ENCODE results near the gene MOB1B.

Gene MOB1B

GRCh38 chr4:70901607-70901983 is 574 bp upstream of the MOB1B start:
- peak overlapping the region; percentile 88 for H2BK5ac ChIP-seq (ENCODE audit: low read length)
- peaks cover 2% of the 10 kb centered on the region for H3K79me1 ChIP-seq (ENCODE audit: low read depth, low read length)
- H2BK12ac ChIP-seq (ENCODE audit: low read length) = no peak overlapping the region
- peaks cover 1 to 6% of the 10 kb centered on the region in 2 donors for H3K4me1 ChIP-seq (ENCODE audit: control insufficient read depth in 2 of 2, insufficient read depth in 1 of 2, low read depth in 1 of 2, low read length in 2 of 2)
- peak overlapping the region; percentile 90 for H3K18ac ChIP-seq (ENCODE audit: low read length)
- peaks cover 13 to 21% of the 10 kb centered on the region in 2 donors for H3K36me3 ChIP-seq (replicated peaks in 1 of 2; ENCODE audit: control insufficient read depth in 2 of 2, insufficient read depth in 2 of 2, low read length in 2 of 2)
- no CpG with 5 or more reads among the region's 8 CpGs for WGBS, 2 donors (ENCODE audit: extremely low coverage in 2 of 2, insufficient read length in 2 of 2, insufficient replicate concordance in 1 of 2)
- H2AK5ac ChIP-seq (ENCODE audit: low read depth, low read length) = no peak overlapping the region
- no peak overlapping the region for H3K4ac ChIP-seq (ENCODE audit: low read length)
- H3K9ac ChIP-seq (ENCODE audit: low read depth, low read length, poor library complexity) = peak overlapping the region; percentile 74
- no peak overlapping the region for H3K27ac ChIP-seq (replicated peaks; ENCODE audit: low read length)
- H3K27me3 ChIP-seq (ENCODE audit: control insufficient read depth in 3 of 3, insufficient read depth in 3 of 3, low read depth in 1 of 3, low read length in 3 of 3) = no peaks in the 10 kb centered on the region
- H4K91ac ChIP-seq (ENCODE audit: low read depth, low read length, poor library complexity) = no peak overlapping the region
- no peak overlapping the region for H3K14ac ChIP-seq (ENCODE audit: low read length)
- H3K4me3 ChIP-seq (ENCODE audit: low read length in 2 of 2) = peak overlapping the region; percentile 74 to 85
- no peak overlapping the region for H2BK120ac ChIP-seq (ENCODE audit: low read depth, low read length)
- H3K9me3 ChIP-seq (replicated peaks in 1 of 2; ENCODE audit: control insufficient read depth in 2 of 2, insufficient read depth in 1 of 2, low read depth in 1 of 2, low read length in 2 of 2) = peaks cover 0 to 15% of the 10 kb centered on the region in 2 donors
- no peak overlapping the region for H2BK15ac ChIP-seq (ENCODE audit: low read length)
- H3K23ac ChIP-seq (ENCODE audit: low read depth, low read length, poor library complexity) = peak overlapping the region; percentile 45
- DNase-seq (ENCODE audit: low spot score) = no peak
- H2AFZ ChIP-seq (ENCODE audit: low read length) = peak overlapping the region; percentile 91
- H4K8ac ChIP-seq (ENCODE audit: low read depth, low read length) = no peak overlapping the region
- peak overlapping the region; percentile 65 for H3K4me2 ChIP-seq (ENCODE audit: insufficient read depth, low read length, poor library complexity, severe bottlenecking)

GRCh38 chr4:70902577-70903290 is 565 bp downstream of the MOB1B start:
- Histone ChIP-seq H3K79me1 (ENCODE audit: low read depth, low read length) (peaks cover 2% of the 10 kb centered on the region), H3K4me1 (ENCODE audit: control insufficient read depth in 2 of 2, insufficient read depth in 1 of 2, low read depth in 1 of 2, low read length in 2 of 2) (peaks cover 1% of the 10 kb centered on the region in 2 donors), H3K23ac (ENCODE audit: low read depth, low read length, poor library complexity) (peak overlapping the region; percentile 1), H2BK5ac (ENCODE audit: low read length) (peak overlapping the region; percentile 88), H2BK15ac (ENCODE audit: low read length) (peak overlapping the region; percentile 77), H3K14ac (ENCODE audit: low read length) (peak overlapping the region; percentile 96), H3K27me3 (ENCODE audit: control insufficient read depth in 3 of 3, insufficient read depth in 3 of 3, low read depth in 1 of 3, low read length in 3 of 3) (no peaks in the 10 kb centered on the region), H3K9ac (ENCODE audit: low read depth, low read length, poor library complexity) (peak overlapping the region; percentile 95), H2BK120ac (ENCODE audit: low read depth, low read length) (no peak overlapping the region), H2BK12ac (ENCODE audit: low read length) (no peak overlapping the region), H3K4me2 (ENCODE audit: insufficient read depth, low read length, poor library complexity, severe bottlenecking) (peak overlapping the region; percentile 82), H4K8ac (ENCODE audit: low read depth, low read length) (no peak overlapping the region), H3K36me3 (replicated peaks in 1 of 2; ENCODE audit: control insufficient read depth in 2 of 2, insufficient read depth in 2 of 2, low read length in 2 of 2) (peaks cover 13 to 33% of the 10 kb centered on the region in 2 donors), H3K27ac (replicated peaks; ENCODE audit: low read length) (peak overlapping the region; percentile 85), H3K4ac (ENCODE audit: low read length) (no peak overlapping the region), H3K9me3 (replicated peaks in 1 of 2; ENCODE audit: control insufficient read depth in 2 of 2, insufficient read depth in 1 of 2, low read depth in 1 of 2, low read length in 2 of 2) (peaks cover 0 to 20% of the 10 kb centered on the region in 2 donors), H2AFZ (ENCODE audit: low read length) (peak overlapping the region; percentile 91), H3K18ac (ENCODE audit: low read length) (peak overlapping the region; percentile 100), H3K4me3 (ENCODE audit: low read length in 2 of 2) (peak overlapping the region; percentile 74 to 97), H2AK5ac (ENCODE audit: low read depth, low read length) (peak overlapping the region; percentile 72), H4K91ac (ENCODE audit: low read depth, low read length, poor library complexity) (no peak overlapping the region)
- DNase-seq (ENCODE audit: low spot score) = peak; percentile 11
- WGBS, 2 donors (ENCODE audit: extremely low coverage in 2 of 2, insufficient read length in 2 of 2, insufficient replicate concordance in 1 of 2) = no CpG with 5 or more reads among the region's 48 CpGs

- Histone ChIP-seq H3K9ac (ENCODE audit: low read depth, low read length, poor library complexity) (no peak overlapping the region), H3K4me3 (ENCODE audit: low read length in 2 of 2) (peak overlapping the region; percentile 74 to 97), H4K91ac (ENCODE audit: low read depth, low read length, poor library complexity) (no peak overlapping the region), H2BK5ac (ENCODE audit: low read length) (no peak overlapping the region), H4K8ac (ENCODE audit: low read depth, low read length) (no peak overlapping the region), H3K4ac (ENCODE audit: low read length) (no peak overlapping the region), H3K9me3 (replicated peaks in 1 of 2; ENCODE audit: control insufficient read depth in 2 of 2, insufficient read depth in 1 of 2, low read depth in 1 of 2, low read length in 2 of 2) (peaks cover 0 to 20% of the 10 kb centered on the region in 2 donors), H2BK120ac (ENCODE audit: low read depth, low read length) (no peak overlapping the region), H3K27ac (replicated peaks; ENCODE audit: low read length) (no peak overlapping the region), H2AFZ (ENCODE audit: low read length) (peak overlapping the region; percentile 91), H3K4me2 (ENCODE audit: insufficient read depth, low read length, poor library complexity, severe bottlenecking) (peak overlapping the region; percentile 82), H2AK5ac (ENCODE audit: low read depth, low read length) (no peak overlapping the region), H2BK15ac (ENCODE audit: low read length) (no peak overlapping the region), H3K79me1 (ENCODE audit: low read depth, low read length) (peaks cover 2% of the 10 kb centered on the region), H2BK12ac (ENCODE audit: low read length) (no peak overlapping the region), H3K4me1 (ENCODE audit: control insufficient read depth in 2 of 2, insufficient read depth in 1 of 2, low read depth in 1 of 2, low read length in 2 of 2) (peaks cover 1% of the 10 kb centered on the region in 2 donors), H3K23ac (ENCODE audit: low read depth, low read length, poor library complexity) (no peak overlapping the region), H3K36me3 (replicated peaks in 1 of 2; ENCODE audit: control insufficient read depth in 2 of 2, insufficient read depth in 2 of 2, low read length in 2 of 2) (peaks cover 13 to 34% of the 10 kb centered on the region in 2 donors), H3K27me3 (ENCODE audit: control insufficient read depth in 3 of 3, insufficient read depth in 3 of 3, low read depth in 1 of 3, low read length in 3 of 3) (no peaks in the 10 kb centered on the region), H3K14ac (ENCODE audit: low read length) (no peak overlapping the region), H3K18ac (ENCODE audit: low read length) (no peak overlapping the region)
- DNase-seq (ENCODE audit: low spot score) = no peak
- WGBS, 2 donors (ENCODE audit: extremely low coverage in 2 of 2, insufficient read length in 2 of 2, insufficient replicate concordance in 1 of 2) = no CpG with 5 or more reads among the region's 5 CpGs
Observed at GRCh38 chr4:70903291-70903603, 1.1 kb downstream of the MOB1B start.

GRCh38 chr4:70908993-70909556 is 6.9 kb downstream of the MOB1B start:
- no peak for DNase-seq (ENCODE audit: low spot score)
- H2BK15ac ChIP-seq (ENCODE audit: low read length) = no peak overlapping the region
- peaks cover 0 to 1% of the 10 kb centered on the region in 2 donors for H3K4me1 ChIP-seq (ENCODE audit: control insufficient read depth in 2 of 2, insufficient read depth in 1 of 2, low read depth in 1 of 2, low read length in 2 of 2)
- no peak overlapping the region for H3K14ac ChIP-seq (ENCODE audit: low read length)
- no peak overlapping the region for H2BK120ac ChIP-seq (ENCODE audit: low read depth, low read length)
- no peak overlapping the region for H3K4me3 ChIP-seq (ENCODE audit: low read length in 2 of 2)
- H2BK12ac ChIP-seq (ENCODE audit: low read length) = no peak overlapping the region
- H3K9me3 ChIP-seq (replicated peaks in 1 of 2; ENCODE audit: control insufficient read depth in 2 of 2, insufficient read depth in 1 of 2, low read depth in 1 of 2, low read length in 2 of 2) = peaks cover 0 to 36% of the 10 kb centered on the region in 2 donors
- no peak overlapping the region for H2AFZ ChIP-seq (ENCODE audit: low read length)
- no peak overlapping the region for H3K9ac ChIP-seq (ENCODE audit: low read depth, low read length, poor library complexity)
- H3K23ac ChIP-seq (ENCODE audit: low read depth, low read length, poor library complexity) = no peak overlapping the region
- H2BK5ac ChIP-seq (ENCODE audit: low read length) = no peak overlapping the region
- H3K18ac ChIP-seq (ENCODE audit: low read length) = no peak overlapping the region
- H3K4me2 ChIP-seq (ENCODE audit: insufficient read depth, low read length, poor library complexity, severe bottlenecking) = no peak overlapping the region
- H3K79me1 ChIP-seq (ENCODE audit: low read depth, low read length) = peaks cover 2% of the 10 kb centered on the region
- no peak overlapping the region for H3K4ac ChIP-seq (ENCODE audit: low read length)
- H3K27me3 ChIP-seq (ENCODE audit: control insufficient read depth in 3 of 3, insufficient read depth in 3 of 3, low read depth in 1 of 3, low read length in 3 of 3) = no peaks in the 10 kb centered on the region
- H4K91ac ChIP-seq (ENCODE audit: low read depth, low read length, poor library complexity) = no peak overlapping the region
- no peak overlapping the region for H3K27ac ChIP-seq (replicated peaks; ENCODE audit: low read length)
- H3K36me3 ChIP-seq (replicated peaks in 1 of 2; ENCODE audit: control insufficient read depth in 2 of 2, insufficient read depth in 2 of 2, low read length in 2 of 2) = peaks cover 13 to 59% of the 10 kb centered on the region in 2 donors
- H4K8ac ChIP-seq (ENCODE audit: low read depth, low read length) = no peak overlapping the region
- H2AK5ac ChIP-seq (ENCODE audit: low read depth, low read length) = no peak overlapping the region
- no CpG with 5 or more reads among the region's 3 CpGs for WGBS, 2 donors (ENCODE audit: extremely low coverage in 2 of 2, insufficient read length in 2 of 2, insufficient replicate concordance in 1 of 2)
